Lower leg skin (tissue), 4 donors: ENCODE data around the gene BABAM2. TPM values are rescaled to one million over a fixed set of nuclear protein-coding genes. Genes with fewer than 3 reads are reported as not detected.
"Not testable (repeated sequence)": the region's sequence is repeated elsewhere in the genome, so short reads cannot be mapped to it uniquely, and the experiment has no call there.

Source experiments
- DNase-seq, 2 donors: peaks; one replicate each; pipeline ENCODE4 v3.0.0-alpha.2; 2019; ENCODE audit warnings: low spot score in 2 of 2
- H3K4me3 ChIP-seq: fragments of 200-600 bp; sonication (generic); 2 replicates; pipeline ENCODE4 v1.5.1; 2017; ENCODE audit warnings: mild to moderate bottlenecking, low read depth; ENCODE audit not compliant: poor library complexity, severe bottlenecking
- POLR2A ChIP-seq, 2 donors: fragments of 450-650 bp; IDR thresholded peaks; one replicate each; pipeline ENCODE4 v1.6.1; 2016 to 2017; ENCODE audit warnings: antibody characterized with exemption in 2 of 2, mild to moderate bottlenecking in 1 of 2, moderate library complexity in 1 of 2
- WGBS, 2 donors: methylation state at CpG; one replicate each; pipeline ENCODE4 v1.1.5; 2018; 5-methylcytosine and 5-hydroxymethylcytosine counted together
- intact Hi-C: fragments of 100-400 bp; cut with DNase I; formaldehyde crosslinking; loops from one replicate; pipeline ENCODE4 v1.15.0; 2023; ENCODE audit warnings: low total_unique reads
- total RNA-seq, 4 donors: library from RNA; depleted of rRNA; stranded (reverse); fragments of >200 nt; gene quantifications; one replicate each; pipeline ENCODE4 v1.1.0, GENCODE V29; 2016
- TF ChIP-seq, protein P1 (sequence below), 3 donors: fragments of 450-650 bp; IDR thresholded peaks; one replicate each; pipeline ENCODE4 v1.5.1; 2016; ENCODE audit warnings: antibody characterized with exemption in 3 of 3, mild to moderate bottlenecking in 3 of 3, moderate library complexity in 2 of 3

The BABAM2 gene
- total RNA-seq, 4 donors from 2014 or later, result 18.4 to 28.5 (median 23.9) TPM

- intact Hi-C loops, result no loop called here
- peak; percentile 53 to 89 for DNase-seq
- WGBS, 2 donors, result 33 to 49% methylated on average over 14 of the region's 14 CpGs
Measured at GRCh38 chr2:28327956-28328922, 437.7 kb downstream of the BABAM2 start.

GRCh38 chr2:28329184-28329583 is 438.7 kb downstream of the BABAM2 start:
- intact Hi-C loops, result no loop called here
- WGBS, 2 donors, result 80 to 82% methylated on average over 5 of the region's 5 CpGs
- DNase-seq, result peak in 1 of 2 donors; percentile 56

More at GRCh38 chr2:28327956-28328922, 437.7 kb downstream of the BABAM2 start:
- H3K4me3 ChIP-seq, result no peak overlapping the region
- no peak for TF ChIP-seq POLR2A (IDR thresholded peaks at IDR 0.05)
- TF ChIP-seq, protein P1, sequence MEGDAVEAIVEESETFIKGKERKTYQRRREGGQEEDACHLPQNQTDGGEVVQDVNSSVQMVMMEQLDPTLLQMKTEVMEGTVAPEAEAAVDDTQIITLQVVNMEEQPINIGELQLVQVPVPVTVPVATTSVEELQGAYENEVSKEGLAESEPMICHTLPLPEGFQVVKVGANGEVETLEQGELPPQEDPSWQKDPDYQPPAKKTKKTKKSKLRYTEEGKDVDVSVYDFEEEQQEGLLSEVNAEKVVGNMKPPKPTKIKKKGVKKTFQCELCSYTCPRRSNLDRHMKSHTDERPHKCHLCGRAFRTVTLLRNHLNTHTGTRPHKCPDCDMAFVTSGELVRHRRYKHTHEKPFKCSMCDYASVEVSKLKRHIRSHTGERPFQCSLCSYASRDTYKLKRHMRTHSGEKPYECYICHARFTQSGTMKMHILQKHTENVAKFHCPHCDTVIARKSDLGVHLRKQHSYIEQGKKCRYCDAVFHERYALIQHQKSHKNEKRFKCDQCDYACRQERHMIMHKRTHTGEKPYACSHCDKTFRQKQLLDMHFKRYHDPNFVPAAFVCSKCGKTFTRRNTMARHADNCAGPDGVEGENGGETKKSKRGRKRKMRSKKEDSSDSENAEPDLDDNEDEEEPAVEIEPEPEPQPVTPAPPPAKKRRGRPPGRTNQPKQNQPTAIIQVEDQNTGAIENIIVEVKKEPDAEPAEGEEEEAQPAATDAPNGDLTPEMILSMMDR (IDR thresholded peaks at IDR 0.05), result no peak

GRCh38 chr2:28330722-28331121 is 440.2 kb downstream of the BABAM2 start:
- H3K4me3 ChIP-seq, DNase-seq, intact Hi-C loops: not testable (repeated sequence)
- WGBS, 2 donors, result 70 to 75% methylated on average over 5 of the region's 5 CpGs

More at GRCh38 chr2:28329184-28329583, 438.7 kb downstream of the BABAM2 start:
- no peak for TF ChIP-seq POLR2A (IDR thresholded peaks at IDR 0.05)
- TF ChIP-seq, protein P1 (IDR thresholded peaks at IDR 0.05), result no peak
- no peak overlapping the region for H3K4me3 ChIP-seq

DNA sequence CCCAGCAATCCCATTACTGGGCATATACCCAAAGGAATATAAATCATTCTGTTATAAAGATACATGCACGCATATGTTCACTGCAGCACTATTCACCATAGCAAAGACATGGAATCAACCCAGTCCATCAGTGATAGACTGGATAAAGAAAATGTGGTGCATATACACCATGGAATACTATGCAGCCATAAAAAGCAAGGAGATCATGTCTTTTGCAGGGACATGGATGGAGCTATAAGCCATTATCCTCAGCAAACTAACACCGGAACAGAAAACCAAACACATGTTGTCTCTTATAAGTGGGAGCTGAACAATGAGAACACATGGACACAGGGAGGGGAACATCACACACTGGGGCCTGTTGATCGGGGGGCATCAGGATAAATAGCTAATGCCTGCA is 441.3 kb downstream of the BABAM2 start:
- DNase-seq, intact Hi-C loops, H3K4me3 ChIP-seq: not testable (repeated sequence)
- 88 to 94% methylated on average over 3 of the region's 3 CpGs for WGBS, 2 donors

DNA sequence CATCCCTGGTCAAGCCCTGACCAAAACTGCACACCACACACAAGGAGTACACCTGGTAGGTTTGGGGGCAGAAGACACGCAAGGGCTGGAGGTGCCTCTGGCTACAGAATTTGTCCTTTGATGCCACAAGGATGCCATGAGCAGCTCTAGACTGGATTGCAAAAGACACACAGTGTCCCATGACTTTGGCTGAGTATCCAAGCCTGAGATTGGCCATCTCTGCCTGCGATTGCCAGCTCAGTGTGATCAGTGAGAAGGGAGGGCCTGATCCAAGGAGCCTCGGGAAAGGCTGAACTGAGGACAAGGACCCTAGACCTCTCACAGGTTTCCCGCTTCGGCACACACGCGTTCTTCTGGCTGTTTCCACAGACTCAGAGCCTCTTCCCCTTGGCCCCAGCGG is 442.2 kb downstream of the BABAM2 start:
- intact Hi-C loops, result no loop called here
- WGBS, 2 donors, result 93 to 94% methylated on average over 8 of the region's 8 CpGs
- no peak overlapping the region for H3K4me3 ChIP-seq
- no peak for DNase-seq
- TF ChIP-seq, protein P1 (IDR thresholded peaks at IDR 0.05), result no peak
- TF ChIP-seq POLR2A (IDR thresholded peaks at IDR 0.05), result no peak

DNA sequence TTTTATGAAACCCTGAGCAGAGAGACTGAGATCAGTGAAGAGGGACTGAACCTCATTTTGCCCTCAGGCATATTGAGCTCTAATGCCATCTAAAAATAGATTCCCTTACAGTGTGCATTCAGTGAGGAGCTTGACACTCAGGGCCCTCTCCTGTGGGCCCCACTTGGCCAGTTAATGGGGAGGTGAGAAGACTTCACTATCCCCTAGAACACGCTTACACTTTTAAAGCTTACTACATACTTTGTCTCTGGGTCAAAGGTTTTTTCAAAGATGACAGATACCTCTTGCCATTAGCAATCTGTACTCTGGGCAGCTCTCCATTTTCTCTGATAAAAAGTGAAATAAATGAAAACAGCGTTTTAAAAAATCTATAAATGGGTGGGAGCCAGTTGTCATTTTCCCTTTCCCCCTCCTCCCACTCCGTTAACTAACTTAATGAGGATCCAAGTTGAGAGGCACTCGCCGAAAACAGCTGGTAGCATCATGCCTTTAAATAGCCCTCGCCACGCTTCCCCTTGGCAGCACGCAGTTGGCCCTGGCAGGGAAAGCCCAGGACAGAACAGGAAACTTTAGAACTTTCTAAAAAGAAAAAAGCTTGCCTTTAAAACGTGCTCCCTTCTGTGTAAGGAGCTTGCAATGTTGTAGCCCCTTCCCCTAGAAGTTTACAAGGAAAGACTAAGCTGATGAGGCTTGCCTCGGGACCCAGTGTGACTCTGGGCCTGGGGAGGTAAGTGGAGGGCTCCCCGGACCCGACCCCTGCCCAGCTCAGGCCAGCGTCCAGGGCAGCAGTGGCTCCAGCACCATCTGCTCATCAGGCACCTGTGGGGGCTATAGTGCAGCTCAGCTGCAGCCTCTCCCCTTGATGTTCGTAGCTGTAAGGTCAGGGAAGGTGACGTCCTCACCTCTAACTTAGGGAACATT is 443.3 kb downstream of the BABAM2 start:
- TF ChIP-seq, protein P1 (IDR thresholded peaks at IDR 0.05), result no peak
- TF ChIP-seq POLR2A (IDR thresholded peaks at IDR 0.05), result no peak
- no peak for DNase-seq
- H3K4me3 ChIP-seq, result no peak overlapping the region
- 33 to 36% methylated on average over 11 to 13 of the region's 15 CpGs for WGBS, 2 donors
- intact Hi-C loops, result no loop called here
